IPS DF 6.9 (cell line): ENCODE data around the gene SDHD.
"Not testable (repeated sequence)": the region's sequence is repeated elsewhere in the genome, so short reads cannot be mapped to it uniquely, and the experiment has no call there.

Source experiments
- DNase-seq: peaks from one replicate; pipeline ENCODE4 v3.0.0-alpha.2; 2013; ENCODE audit warnings: low read depth, low spot score
- H3K27ac ChIP-seq: one replicate; pipeline ENCODE4 v1.5.1; 2013; ENCODE audit warnings: low read length, control low read depth
- H3K27me3 ChIP-seq: 2 replicates; pipeline ENCODE4 v1.6.1; 2013; ENCODE audit warnings: mild to moderate bottlenecking, low read length; ENCODE audit not compliant: control insufficient read depth, insufficient read depth
- H3K36me3 ChIP-seq: 2 replicates; pipeline ENCODE4 v1.6.1; 2013; ENCODE audit warnings: low read length; ENCODE audit not compliant: control insufficient read depth, insufficient read depth
- H3K4me1 ChIP-seq: 2 replicates; pipeline ENCODE4 v1.6.1; 2013; ENCODE audit warnings: low read length; ENCODE audit not compliant: control insufficient read depth, insufficient read depth
- H3K4me3 ChIP-seq: 2 replicates; pipeline ENCODE4 v1.5.1; 2013; ENCODE audit warnings: mild to moderate bottlenecking, low read length
- H3K9me3 ChIP-seq: 2 replicates; pipeline ENCODE4 v1.6.1; 2013; ENCODE audit warnings: low read length, inconsistent platforms; ENCODE audit not compliant: control insufficient read depth, insufficient read depth
- WGBS: extraction: QIAGEN DNeasy Blood & Tissue Kit; methylation state at CpG from one replicate; pipeline ENCODE4 v1.1.7; 2013; ENCODE audit warnings: mixed read lengths, missing lambda C conversion rate; ENCODE audit not compliant: insufficient read length, insufficient coverage; 5-methylcytosine and 5-hydroxymethylcytosine counted together

SDHD gene

GRCh38 chr11:112057170-112057569 is 29.5 kb upstream of the SDHD start:
- no peaks in the 10 kb centered on the region for H3K9me3 ChIP-seq
- DNase-seq = no peak
- H3K4me1 ChIP-seq = no peaks in the 10 kb centered on the region
- H3K36me3 ChIP-seq = peaks cover 9% of the 10 kb centered on the region; the same call in 1 of the 2 replicates
- no peaks in the 10 kb centered on the region for H3K27me3 ChIP-seq
- WGBS = no CpG with 5 or more reads among the region's 4 CpGs
- no peak overlapping the region for H3K4me3 ChIP-seq
- no peak overlapping the region for H3K27ac ChIP-seq

GRCh38 chr11:112058103-112058502 is 28.6 kb upstream of the SDHD start:
- Histone ChIP-seq H3K27me3 (no peaks in the 10 kb centered on the region), H3K27ac (no peak overlapping the region), H3K4me1 (no peaks in the 10 kb centered on the region), H3K9me3 (no peaks in the 10 kb centered on the region), H3K36me3 (peaks cover 7% of the 10 kb centered on the region; the same call in 1 of the 2 replicates), H3K4me3 (no peak overlapping the region)
- WGBS = no CpG with 5 or more reads among the region's 1 CpG
- DNase-seq = no peak

DNA sequence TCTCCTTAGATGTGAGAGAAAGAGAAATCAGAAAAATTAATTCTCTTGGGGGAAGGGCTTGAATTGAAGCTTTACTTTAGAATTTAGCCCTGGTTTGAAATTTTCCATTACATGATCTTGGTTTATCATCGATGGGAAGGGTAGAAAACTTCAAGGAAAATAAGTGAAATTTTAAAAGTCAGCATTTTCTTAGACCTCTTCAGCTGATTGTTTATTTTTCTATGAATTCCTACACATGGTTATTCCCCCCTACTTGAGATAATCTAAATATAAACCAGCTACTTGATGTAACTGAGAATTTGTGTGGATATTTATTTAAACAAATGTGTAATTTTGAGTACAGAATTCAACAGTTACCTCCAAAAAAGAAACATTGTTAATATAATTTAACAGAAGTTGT is 23.8 kb upstream of the SDHD start:
- Histone ChIP-seq H3K36me3 (peaks cover 7% of the 10 kb centered on the region; the same call in 1 of the 2 replicates), H3K4me1 (no peaks in the 10 kb centered on the region), H3K4me3 (no peak overlapping the region), H3K27ac (no peak overlapping the region), H3K27me3 (no peaks in the 10 kb centered on the region), H3K9me3 (no peaks in the 10 kb centered on the region)
- no CpG with 5 or more reads among the region's 1 CpG for WGBS
- DNase-seq = no peak

GRCh38 chr11:112073941-112074811 is 12.5 kb upstream of the SDHD start, which contains the start of the genes NKAPD1 and PIH1D2:
Gene NKAPD1 (plus strand): TSS chr11:112074299. CDS start chr11:112075575, 1,276 bp downstream.
Gene PIH1D2 (minus strand): TSS chr11:112074017. CDS start chr11:112073174, 843 bp downstream.
- peak within 1 kb of the TSS; percentile 92 for H3K4me3 ChIP-seq
- no peaks in the 10 kb centered on the region for H3K27me3 ChIP-seq
- no peaks in the 10 kb centered on the region; the same call in 1 of the 2 replicates for H3K36me3 ChIP-seq
- no peaks in the 10 kb centered on the region for H3K9me3 ChIP-seq
- WGBS = no CpG with 5 or more reads among the region's 43 CpGs
- H3K4me1 ChIP-seq = no peaks in the 10 kb centered on the region
- peak; percentile 63 for DNase-seq
- no peak within 1 kb of the TSS for H3K27ac ChIP-seq

GRCh38 chr11:112082729-112083128 is 3.9 kb upstream of the SDHD start:
- no CpG with 5 or more reads among the region's 4 CpGs for WGBS
- Histone ChIP-seq H3K36me3 (peaks cover 12% of the 10 kb centered on the region; the same call in 1 of the 2 replicates), H3K9me3 (no peaks in the 10 kb centered on the region), H3K27ac (no peak overlapping the region), H3K27me3 (no peaks in the 10 kb centered on the region), H3K4me1 (no peaks in the 10 kb centered on the region), H3K4me3 (no peak overlapping the region)
- no peak for DNase-seq

DNA sequence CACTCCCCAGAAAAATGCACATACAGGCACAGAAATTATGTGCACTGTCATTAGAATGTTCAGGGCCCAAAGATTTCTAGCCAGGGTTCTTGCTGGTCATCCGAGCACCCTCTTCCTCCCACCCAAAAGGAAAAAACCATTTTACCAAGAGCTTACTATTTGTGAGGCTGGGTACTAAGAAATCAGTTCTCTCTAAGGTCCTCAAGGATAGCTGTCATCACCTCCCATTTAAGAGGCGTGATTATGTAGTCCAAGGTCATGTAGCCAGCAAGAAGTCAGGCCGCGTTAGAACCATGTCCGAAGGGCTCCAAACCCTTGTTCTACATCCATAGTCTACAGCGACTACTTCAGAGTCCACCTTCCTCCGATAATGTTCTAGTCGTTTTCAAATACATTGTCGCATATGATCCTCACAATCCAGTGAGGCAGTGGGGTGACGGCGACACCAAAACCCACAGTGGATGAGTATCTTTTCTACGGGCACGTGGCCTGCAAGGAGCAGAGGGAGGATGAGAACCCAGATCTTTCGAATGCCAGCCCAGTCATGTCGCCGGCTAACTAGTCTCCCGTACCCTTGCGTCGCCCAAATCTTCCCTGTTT is 751 bp upstream of the SDHD start:
- H3K4me1 ChIP-seq = no peaks in the 10 kb centered on the region
- no peaks in the 10 kb centered on the region for H3K9me3 ChIP-seq
- peaks cover 14% of the 10 kb centered on the region; the same call in 1 of the 2 replicates for H3K36me3 ChIP-seq
- no peaks in the 10 kb centered on the region for H3K27me3 ChIP-seq
- H3K27ac ChIP-seq = no peak overlapping the region
- H3K4me3 ChIP-seq = peak overlapping the region; percentile 81
- WGBS = no CpG with 5 or more reads among the region's 19 CpGs
- no peak for DNase-seq

DNA sequence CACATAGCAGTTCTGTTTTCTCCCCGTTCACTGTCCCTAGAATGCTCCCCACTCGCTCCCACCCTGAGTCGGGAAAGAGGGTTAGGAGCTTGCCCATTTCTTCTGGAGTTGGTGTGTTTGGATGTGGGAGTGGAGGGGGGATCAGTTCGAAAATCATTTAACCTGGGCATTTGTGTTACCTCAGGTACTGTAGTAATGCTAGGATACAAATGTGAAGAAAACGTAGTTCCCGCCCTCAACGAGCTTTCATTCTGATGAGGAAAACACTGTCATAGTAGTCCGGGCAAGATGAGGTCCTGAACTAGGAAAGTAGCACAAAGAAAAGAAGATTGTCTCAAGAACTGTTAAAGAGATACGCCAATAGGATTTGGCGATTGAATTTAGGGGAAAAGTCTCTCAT is 539 bp downstream of the SDHD start:
- peaks cover 14% of the 10 kb centered on the region; the same call in 1 of the 2 replicates for H3K36me3 ChIP-seq
- no peak overlapping the region for H3K27ac ChIP-seq
- peak overlapping the region; percentile 81 for H3K4me3 ChIP-seq
- DNase-seq = no peak
- H3K4me1 ChIP-seq = no peaks in the 10 kb centered on the region
- no peaks in the 10 kb centered on the region for H3K9me3 ChIP-seq
- WGBS = no CpG with 5 or more reads among the region's 10 CpGs
- H3K27me3 ChIP-seq = no peaks in the 10 kb centered on the region

- DNase-seq, H3K4me1 ChIP-seq, H3K9me3 ChIP-seq, H3K27me3 ChIP-seq, H3K27ac ChIP-seq, H3K4me3 ChIP-seq, H3K36me3 ChIP-seq: not testable (repeated sequence)
- WGBS = no CpG with 5 or more reads among the region's 2 CpGs
Measured at GRCh38 chr11:112095302-112095701, 8.6 kb downstream of the SDHD start.

GRCh38 chr11:112096194-112096593 is 9.5 kb downstream of the SDHD start:
- Histone ChIP-seq H3K27me3 (no peaks in the 10 kb centered on the region), H3K27ac (no peak overlapping the region), H3K4me3 (no peak overlapping the region), H3K9me3 (no peaks in the 10 kb centered on the region), H3K36me3 (peaks cover 4% of the 10 kb centered on the region; the same call in 1 of the 2 replicates), H3K4me1 (no peaks in the 10 kb centered on the region)
- no peak for DNase-seq

DNA sequence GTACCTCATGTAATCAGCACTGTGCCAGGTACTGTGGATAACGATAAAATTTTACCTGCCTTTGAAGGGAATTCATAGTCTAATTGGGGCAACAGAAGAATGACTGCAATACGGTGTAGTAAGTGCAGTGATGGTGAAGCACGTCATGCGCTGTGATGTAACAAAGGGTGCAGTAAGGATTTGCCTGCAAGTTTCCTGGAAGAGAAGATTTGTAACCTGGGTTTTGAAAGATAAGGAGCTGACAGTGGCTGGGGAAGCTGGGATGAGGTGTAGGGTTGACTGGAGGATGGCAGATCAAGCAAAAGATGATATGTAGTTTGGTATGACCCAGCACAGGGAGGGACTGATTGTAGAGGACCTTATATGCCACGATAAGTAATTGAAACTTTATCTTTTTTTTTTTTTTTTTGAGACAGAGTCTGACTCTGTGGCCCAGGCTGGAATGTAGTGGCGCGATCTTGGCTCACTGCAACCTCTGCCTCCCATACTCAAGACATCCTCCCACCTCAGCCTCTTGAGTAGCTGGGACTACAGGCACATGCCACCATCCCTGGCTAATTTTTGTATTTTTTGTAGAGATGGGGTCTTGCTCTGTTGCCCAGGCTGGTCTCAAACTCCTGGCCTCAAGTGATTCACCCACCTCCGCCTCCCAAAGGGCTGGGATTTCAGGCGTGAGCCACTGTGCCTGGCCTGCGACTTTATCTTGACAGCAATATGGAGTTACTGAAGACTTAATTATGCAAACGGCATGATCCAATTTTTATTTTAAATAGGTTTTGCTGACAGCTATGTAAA is 11.3 kb downstream of the SDHD start:
- no peaks in the 10 kb centered on the region for H3K27me3 ChIP-seq
- no peak overlapping the region for H3K27ac ChIP-seq
- H3K36me3 ChIP-seq = peaks cover 4% of the 10 kb centered on the region; the same call in 1 of the 2 replicates
- no peak overlapping the region for H3K4me3 ChIP-seq
- WGBS = no CpG with 5 or more reads among the region's 11 CpGs
- H3K4me1 ChIP-seq = no peaks in the 10 kb centered on the region
- no peak for DNase-seq
- no peaks in the 10 kb centered on the region for H3K9me3 ChIP-seq
